Heart left ventricle (tissue), 16 donors: ENCODE measurements around the gene PHACTR1. TPM values are rescaled to one million over a fixed set of nuclear protein-coding genes. Genes with fewer than 3 reads are reported as not detected.

Experiments
- ATAC-seq, 4 donors: fragments of 200-7000 bp; cut with Tn5 transposase; one replicate each; pipeline ENCODE4 v1.9.1; 2020 to 2022; ENCODE audit warnings: moderate library complexity in 4 of 4, mild to moderate bottlenecking in 3 of 4, moderate number of reproducible peaks in 1 of 4
- DNase-seq, 5 donors: peaks; one replicate each; pipeline ENCODE4 v3.0.0-alpha.2; 2020
- H3K27ac ChIP-seq, 12 donors: fragments of 200-600 bp; sonication (generic) in 4 of 12; one replicate each; pipeline versions ENCODE4 v1.5.0 to v1.8.0; 2016 to 2022; ENCODE audit warnings: mild to moderate bottlenecking in 2 of 12
- H3K27me3 ChIP-seq, 9 donors: fragments of 200-600 bp; sonication (generic) in 2 of 9; one replicate each; pipeline versions ENCODE4 v1.5.1 to v1.8.0; 2016 to 2022; ENCODE audit warnings: mild to moderate bottlenecking in 3 of 9
- H3K36me3 ChIP-seq, 9 donors: fragments of 200-600 bp; sonication (generic) in 2 of 9; one replicate each; pipeline versions ENCODE4 v1.5.0 to v1.8.0; 2018 to 2022; ENCODE audit warnings: mild to moderate bottlenecking in 2 of 9
- H3K4me1 ChIP-seq, 12 donors: fragments of 200-600 bp; sonication (generic) in 4 of 12; one replicate each; pipeline versions ENCODE4 v1.5.0 to v1.8.0; 2016 to 2022; ENCODE audit warnings: mild to moderate bottlenecking in 3 of 12
- H3K4me3 ChIP-seq, 12 donors: fragments of 200-600 bp; sonication (generic) in 4 of 12; one replicate each; pipeline versions ENCODE4 v1.5.0 to v1.8.0; 2017 to 2022; ENCODE audit warnings: mild to moderate bottlenecking in 9 of 12, moderate library complexity in 4 of 12
- H3K9me3 ChIP-seq, 12 donors: fragments of 200-600 bp; sonication (generic) in 4 of 12; one replicate each; pipeline versions ENCODE4 v1.5.0 to v1.8.0; 2016 to 2022; ENCODE audit warnings: mild to moderate bottlenecking in 1 of 12
- CTCF ChIP-seq, 12 donors: fragments of 200-600 bp; sonication (generic) in 4 of 12; IDR thresholded peaks; one replicate each; pipeline versions ENCODE4 v1.5.0 to v1.8.0; 2018 to 2022; ENCODE audit warnings: antibody characterized with exemption in 12 of 12, mild to moderate bottlenecking in 5 of 12
- POLR2A ChIP-seq, 2 donors: fragments of 450-650 bp; IDR thresholded peaks; one replicate each; pipeline ENCODE4 v1.6.1; 2017; ENCODE audit warnings: antibody characterized with exemption in 2 of 2, mild to moderate bottlenecking in 2 of 2, moderate library complexity in 2 of 2
- WGBS, 4 donors: extraction: QIAGEN DNeasy Blood & Tissue Kit in 2 of 4; methylation state at CpG; one replicate each; pipeline versions ENCODE4 v1.1.5 to v1.1.7; 2013 to 2018; 5-methylcytosine and 5-hydroxymethylcytosine counted together
- intact Hi-C, 10 donors: fragments of 100-400 bp; cut with DNase I; formaldehyde crosslinking; loops; one replicate each; pipeline versions ENCODE4 v1.11.1 to v1.14.2; 2022
- polyA plus RNA-seq, 2 donors: library from polyadenylated mRNA; stranded (reverse); fragments of 200-250 nt; gene quantifications; one replicate each; pipeline ENCODE4 v1.2.3, GENCODE V29; 2013
- total RNA-seq, 9 donors: library from RNA; depleted of rRNA in 2 of 9; stranded (reverse); fragments of >200 nt in 2 of 9; fragmentation: NEBNext Ultra II Directional in 3 of 9; extraction: Animal tissue kit (Norgen Biotek cat#: 25700) in 3 of 9; gene quantifications; one replicate each; pipeline versions ENCODE4 v1.1.0 to v1.2.4, GENCODE V29; 2016 to 2023
- donor health status: ischemic (EF 13 %, LVEDD 7.1; RV severe dilation, severe dysfunction).
- donor health status: healthy with polysubstance abuse.
- donor health status: DM: no; HTN: yes; CAD: no.
- donor health status: DM: no; HTN: no; CAD: no.
- donor health status: ischemic (EF 25% LVEDD 6.9; RV normal size, moderate dysfunction).
- donor health status: ischemic (EF 25% LVEDD 5.7; RV mildly dilated, moderate dysfunction).
- donor health status: healthy.
- donor health status: DM: yes; HTN: yes; CAD: no.
- donor health status: ischemic (EF 35%, LVEDD 5.7; RV mildly dilated, moderate dysfunction).
- donor health status: nonischemic (EF 11% LVEDD 7.7; RV severe dilation, severe dysfunction).
- donor health status: DM: yes; HTN: yes; CAD: no.
- donor health status: PGD.
- donor health status: ischemic (EF 29% LVEDD 5.4; RV normal size, mild dysfunction).
- donor health status: nonischemic (EF 23%, LVEDD 6.1; RV moderate dilation, normal function).

PHACTR1 gene
- total and polyA plus RNA-seq, 11 donors = 21.2 to 238 (median 87.4) TPM

GRCh38 chr6:12952318-12952717, 235.8 kb downstream of the PHACTR1 start:
- Histone ChIP-seq H3K4me3 (no peak overlapping the region), H3K4me1 (peaks cover 0 to 22% (median 0%) of the 10 kb centered on the region in 12 donors), H3K9me3 (peaks cover 0 to 6% (median 0%) of the 10 kb centered on the region in 12 donors), H3K36me3 (no peaks in the 10 kb centered on the region), H3K27me3 (no peaks in the 10 kb centered on the region), H3K27ac (peak overlapping the region in 3 of 12 donors; percentile 33 to 52 (median 51))
- intact Hi-C loops = loop anchor here in 1 of 10 donors (5.0 kb wide), 1 partner anchor 40 kb away; no protein-coding TSS in a partner anchor
- TF ChIP-seq CTCF (IDR thresholded peaks at IDR 0.05) = no peak
- no peak for TF ChIP-seq POLR2A (IDR thresholded peaks at IDR 0.05)
- DNase-seq (no peak), ATAC-seq (no peak)
- WGBS, 4 donors = 54 to 66% (median 59%) methylated on average over 4 of the region's 4 CpGs

GRCh38 chr6:12955956-12956355, 239.4 kb downstream of the PHACTR1 start:
- TF ChIP-seq POLR2A (IDR thresholded peaks at IDR 0.05) (no peak), CTCF (IDR thresholded peaks at IDR 0.05) (no peak)
- Histone ChIP-seq H3K4me1 (peaks cover 0 to 36% (median 6%) of the 10 kb centered on the region in 12 donors), H3K4me3 (no peak overlapping the region), H3K27me3 (no peaks in the 10 kb centered on the region), H3K9me3 (no peaks in the 10 kb centered on the region), H3K27ac (no peak overlapping the region), H3K36me3 (no peaks in the 10 kb centered on the region)
- intact Hi-C loops = loop anchor here in 7 of 10 donors (2.0 to 5.0 kb wide), 5 partner anchors 56 to 376 kb away; partner anchors contain the start of gene TBC1D7 (in 2 of the 7)
- 69 to 79% (median 75%) methylated on average over 5 of the region's 5 CpGs for WGBS, 4 donors
- DNase-seq = no peak
- no peak for ATAC-seq

- ATAC-seq = no peak
These were observed 240.4 kb downstream of the PHACTR1 start for GRCh38 chr6:12956991-12957320.

More at GRCh38 chr6:12956991-12957320, 240.4 kb downstream of the PHACTR1 start:
- H3K36me3 ChIP-seq = no peaks in the 10 kb centered on the region
- intact Hi-C loops = loop anchor here in 7 of 10 donors (2.0 to 5.0 kb wide), 5 partner anchors 55 to 375 kb away; partner anchors contain the start of gene TBC1D7 (in 2 of the 7)
- 4 to 41% (median 31%) methylated on average over 5 to 6 of the region's 6 CpGs for WGBS, 4 donors
- peaks cover 0 to 34% (median 8%) of the 10 kb centered on the region in 12 donors for H3K4me1 ChIP-seq
- no peaks in the 10 kb centered on the region for H3K9me3 ChIP-seq
- no peak for TF ChIP-seq CTCF (IDR thresholded peaks at IDR 0.05)
- no peak for TF ChIP-seq POLR2A (IDR thresholded peaks at IDR 0.05)
- no peak for DNase-seq
- peak overlapping the region; percentile 40 to 79 (median 66) for H3K4me3 ChIP-seq
- no peaks in the 10 kb centered on the region for H3K27me3 ChIP-seq
- peak overlapping the region; percentile 1 to 91 (median 78) for H3K27ac ChIP-seq
